Lower leg skin (tissue), 4 donors: Measurements from ENCODE around the gene MAP4. TPM values are rescaled to one million over a fixed set of nuclear protein-coding genes. Genes with fewer than 3 reads are reported as not detected.
A peak's percentile ranks its signal among the peaks of the same experiment; 100 is the strongest.
"Not testable (repeated sequence)": the region's sequence is repeated elsewhere in the genome, so short reads cannot be mapped to it uniquely, and the experiment has no call there.

Experiments used
- DNase-seq, 2 donors: peaks; one replicate each; pipeline ENCODE4 v3.0.0-alpha.2; 2019; ENCODE audit warnings: low spot score in 2 of 2
- H3K4me3 ChIP-seq: fragments of 200-600 bp; sonication (generic); 2 replicates; pipeline ENCODE4 v1.5.1; 2017; ENCODE audit warnings: mild to moderate bottlenecking, low read depth; ENCODE audit not compliant: poor library complexity, severe bottlenecking
- POLR2A ChIP-seq, 2 donors: fragments of 450-650 bp; IDR thresholded peaks; one replicate each; pipeline ENCODE4 v1.6.1; 2016 to 2017; ENCODE audit warnings: antibody characterized with exemption in 2 of 2, mild to moderate bottlenecking in 1 of 2, moderate library complexity in 1 of 2
- WGBS, 2 donors: methylation state at CpG; one replicate each; pipeline ENCODE4 v1.1.5; 2018; 5-methylcytosine and 5-hydroxymethylcytosine counted together
- intact Hi-C: fragments of 100-400 bp; cut with DNase I; formaldehyde crosslinking; loops from one replicate; pipeline ENCODE4 v1.15.0; 2023; ENCODE audit warnings: low total_unique reads
- total RNA-seq, 4 donors: library from RNA; depleted of rRNA; stranded (reverse); fragments of >200 nt; gene quantifications; one replicate each; pipeline ENCODE4 v1.1.0, GENCODE V29; 2016
- TF ChIP-seq, protein P1 (sequence below), 3 donors: fragments of 450-650 bp; IDR thresholded peaks; one replicate each; pipeline ENCODE4 v1.5.1; 2016; ENCODE audit warnings: antibody characterized with exemption in 3 of 3, mild to moderate bottlenecking in 3 of 3, moderate library complexity in 2 of 3

MAP4 gene
- total RNA-seq, 4 donors from 2014 or later = 102 to 161 (median 126) TPM

DNA sequence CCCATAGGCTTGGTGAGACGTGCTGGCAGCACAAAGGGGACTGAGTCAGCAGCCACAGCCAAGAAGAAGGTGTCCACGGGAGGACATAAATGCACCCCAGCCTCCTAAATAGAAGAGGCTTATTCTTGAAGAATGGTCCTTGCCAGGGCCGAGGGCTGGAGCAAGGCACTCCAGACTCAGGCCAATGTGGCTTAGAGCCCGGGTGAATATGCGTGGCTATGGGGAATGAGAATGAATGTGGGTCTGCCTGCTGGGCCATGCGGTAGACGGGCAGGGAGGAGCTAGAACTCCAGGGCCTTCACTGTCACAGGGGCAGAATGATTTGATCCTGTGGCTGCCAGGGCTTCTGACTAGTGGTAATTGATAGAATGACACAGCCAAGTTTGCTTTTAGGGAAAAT is 179.2 kb downstream of the MAP4 start:
- TF ChIP-seq, protein P1, sequence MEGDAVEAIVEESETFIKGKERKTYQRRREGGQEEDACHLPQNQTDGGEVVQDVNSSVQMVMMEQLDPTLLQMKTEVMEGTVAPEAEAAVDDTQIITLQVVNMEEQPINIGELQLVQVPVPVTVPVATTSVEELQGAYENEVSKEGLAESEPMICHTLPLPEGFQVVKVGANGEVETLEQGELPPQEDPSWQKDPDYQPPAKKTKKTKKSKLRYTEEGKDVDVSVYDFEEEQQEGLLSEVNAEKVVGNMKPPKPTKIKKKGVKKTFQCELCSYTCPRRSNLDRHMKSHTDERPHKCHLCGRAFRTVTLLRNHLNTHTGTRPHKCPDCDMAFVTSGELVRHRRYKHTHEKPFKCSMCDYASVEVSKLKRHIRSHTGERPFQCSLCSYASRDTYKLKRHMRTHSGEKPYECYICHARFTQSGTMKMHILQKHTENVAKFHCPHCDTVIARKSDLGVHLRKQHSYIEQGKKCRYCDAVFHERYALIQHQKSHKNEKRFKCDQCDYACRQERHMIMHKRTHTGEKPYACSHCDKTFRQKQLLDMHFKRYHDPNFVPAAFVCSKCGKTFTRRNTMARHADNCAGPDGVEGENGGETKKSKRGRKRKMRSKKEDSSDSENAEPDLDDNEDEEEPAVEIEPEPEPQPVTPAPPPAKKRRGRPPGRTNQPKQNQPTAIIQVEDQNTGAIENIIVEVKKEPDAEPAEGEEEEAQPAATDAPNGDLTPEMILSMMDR (IDR thresholded peaks at IDR 0.05) = no peak
- TF ChIP-seq POLR2A (IDR thresholded peaks at IDR 0.05) = no peak
- intact Hi-C loops = no loop called here
- H3K4me3 ChIP-seq = no peak overlapping the region
- WGBS, 2 donors = 66 to 84% methylated on average over 7 of the region's 7 CpGs
- no peak for DNase-seq

DNA sequence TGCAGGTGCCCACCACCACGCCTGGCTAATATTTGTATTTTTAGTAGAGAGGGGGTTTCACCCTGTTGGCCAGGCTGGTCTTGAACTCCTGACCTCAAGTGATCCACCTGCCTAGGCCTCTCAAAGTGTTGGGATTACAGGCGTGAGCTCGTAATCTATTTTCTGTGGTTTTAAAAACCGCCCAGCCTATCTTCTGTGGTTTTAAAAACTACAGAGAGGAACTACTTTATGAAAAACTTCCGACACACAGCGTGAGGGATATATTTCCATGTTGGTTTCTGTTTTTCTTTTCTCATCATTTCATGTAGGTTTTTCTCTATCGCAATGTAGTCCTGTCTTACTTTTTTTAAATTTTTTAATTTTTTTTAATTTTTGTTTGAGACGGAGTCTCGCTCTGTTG is 186.7 kb downstream of the MAP4 start:
- intact Hi-C loops = loop anchor here (5.0 kb wide), 1 partner anchor 163 kb away; no protein-coding TSS in a partner anchor
- not testable (repeated sequence) for H3K4me3 ChIP-seq, DNase-seq
- 90 to 97% methylated on average over 9 of the region's 9 CpGs for WGBS, 2 donors

DNA sequence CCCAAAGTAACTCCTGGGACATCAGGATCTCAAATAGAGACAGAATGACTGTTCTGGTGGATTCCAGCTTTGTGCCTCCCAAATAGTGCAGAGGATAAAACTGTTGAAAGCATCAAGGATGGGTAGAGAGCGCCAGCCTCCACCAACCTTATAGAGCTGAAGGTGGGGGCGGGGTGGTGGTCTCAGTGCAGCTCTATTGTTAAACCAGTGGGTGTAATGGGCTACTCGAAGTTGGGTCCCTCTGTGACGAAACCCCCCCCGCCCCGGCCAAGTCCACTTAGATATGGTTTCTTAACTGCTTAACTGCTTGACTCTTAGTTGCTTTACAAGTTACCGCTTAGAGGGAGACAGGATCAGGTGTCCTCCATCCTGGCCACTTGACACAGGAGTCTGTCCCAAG is 190.6 kb downstream of the MAP4 start:
- DNase-seq = peak in 1 of 2 donors; percentile 85
- intact Hi-C loops = loop anchor here (5.0 kb wide), 1 partner anchor 167 kb away; no protein-coding TSS in a partner anchor
- 30 to 33% methylated on average over 7 of the region's 7 CpGs for WGBS, 2 donors
- peak overlapping the region; percentile 95 for H3K4me3 ChIP-seq
- TF ChIP-seq, protein P1 (IDR thresholded peaks at IDR 0.05) = no peak
- no peak for TF ChIP-seq POLR2A (IDR thresholded peaks at IDR 0.05)

DNA sequence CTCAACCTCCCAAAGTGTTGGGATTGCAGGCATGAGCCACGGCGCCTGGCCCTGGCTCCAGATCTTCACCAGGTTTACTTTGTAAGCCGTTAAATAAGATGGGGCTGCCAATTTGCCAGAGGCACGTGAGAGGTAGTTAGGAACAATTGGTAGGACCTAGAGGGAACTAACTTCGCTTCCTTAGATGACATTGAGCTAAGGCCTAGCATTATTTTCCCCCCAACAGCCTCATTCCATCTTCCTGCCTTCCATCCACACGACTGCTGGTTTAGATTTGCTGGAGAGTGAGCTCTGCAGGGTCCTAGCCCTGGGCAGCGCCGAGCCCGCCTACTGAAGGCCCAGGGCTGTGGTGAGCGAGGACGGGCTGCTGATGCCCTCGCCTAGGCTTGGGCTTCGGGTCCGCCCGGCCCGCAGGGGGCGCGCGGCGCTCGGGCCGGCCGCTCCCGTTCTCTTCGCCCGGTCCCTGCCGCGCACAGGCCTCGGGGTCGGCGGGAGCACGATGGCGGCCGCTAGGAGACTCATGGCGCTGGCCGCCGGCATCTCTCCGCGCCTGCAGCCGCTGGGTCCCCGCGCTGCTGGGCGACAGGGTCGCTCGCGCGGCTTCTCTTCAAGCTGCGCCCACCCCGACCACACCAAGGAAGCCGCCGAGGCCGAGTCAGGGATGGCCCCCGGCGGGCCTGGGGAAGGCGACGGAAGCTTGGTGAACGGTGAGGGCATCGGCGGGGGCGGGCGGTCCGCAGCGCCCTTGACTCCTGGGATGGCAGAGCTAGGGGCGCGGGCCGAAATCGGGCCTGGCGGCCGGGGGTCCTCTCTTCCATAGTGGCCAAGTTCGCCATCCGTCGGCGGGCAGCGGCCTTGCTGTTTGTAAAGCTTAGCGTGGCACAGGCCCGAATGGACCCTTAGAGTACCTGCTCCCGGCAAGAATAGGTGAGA is 191.4 kb downstream of the MAP4 start:
- peak overlapping the region; percentile 95 for H3K4me3 ChIP-seq
- intact Hi-C loops = loop anchor here (5.0 kb wide), 1 partner anchor 167 kb away; no protein-coding TSS in a partner anchor
- no peak for TF ChIP-seq POLR2A (IDR thresholded peaks at IDR 0.05)
- TF ChIP-seq, protein P1 (IDR thresholded peaks at IDR 0.05) = peak in 1 of 3 donors; percentile 8
- WGBS, 2 donors = 4 to 15% methylated on average over 13 to 52 of the region's 77 CpGs
- DNase-seq = peak; percentile 42 to 93

DNA sequence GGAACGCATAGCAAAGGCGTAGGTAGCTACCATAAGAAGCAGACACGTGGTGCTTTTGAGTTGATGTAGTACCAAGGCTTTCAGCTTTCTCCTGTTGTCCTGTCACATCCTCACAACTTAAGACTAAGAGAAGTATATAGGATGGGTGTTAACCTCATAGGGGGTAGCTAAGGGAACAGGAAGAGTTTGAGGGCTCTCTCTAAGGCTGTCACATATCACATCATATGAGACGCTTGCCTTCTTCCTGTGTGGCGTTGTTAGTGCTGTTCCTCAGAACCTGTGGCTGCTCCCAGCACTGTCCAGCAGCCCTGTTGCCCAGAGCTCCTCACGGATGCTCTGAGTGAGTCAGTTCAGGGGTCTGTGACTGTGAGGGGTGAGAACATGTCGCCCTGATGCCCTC is 198.6 kb downstream of the MAP4 start:
- no peak for DNase-seq
- 97% methylated on average over 7 of the region's 7 CpGs for WGBS, 2 donors
- TF ChIP-seq, protein P1 (IDR thresholded peaks at IDR 0.05) = no peak
- no peak for TF ChIP-seq POLR2A (IDR thresholded peaks at IDR 0.05)
- H3K4me3 ChIP-seq = no peak overlapping the region
- intact Hi-C loops = no loop called here

DNA sequence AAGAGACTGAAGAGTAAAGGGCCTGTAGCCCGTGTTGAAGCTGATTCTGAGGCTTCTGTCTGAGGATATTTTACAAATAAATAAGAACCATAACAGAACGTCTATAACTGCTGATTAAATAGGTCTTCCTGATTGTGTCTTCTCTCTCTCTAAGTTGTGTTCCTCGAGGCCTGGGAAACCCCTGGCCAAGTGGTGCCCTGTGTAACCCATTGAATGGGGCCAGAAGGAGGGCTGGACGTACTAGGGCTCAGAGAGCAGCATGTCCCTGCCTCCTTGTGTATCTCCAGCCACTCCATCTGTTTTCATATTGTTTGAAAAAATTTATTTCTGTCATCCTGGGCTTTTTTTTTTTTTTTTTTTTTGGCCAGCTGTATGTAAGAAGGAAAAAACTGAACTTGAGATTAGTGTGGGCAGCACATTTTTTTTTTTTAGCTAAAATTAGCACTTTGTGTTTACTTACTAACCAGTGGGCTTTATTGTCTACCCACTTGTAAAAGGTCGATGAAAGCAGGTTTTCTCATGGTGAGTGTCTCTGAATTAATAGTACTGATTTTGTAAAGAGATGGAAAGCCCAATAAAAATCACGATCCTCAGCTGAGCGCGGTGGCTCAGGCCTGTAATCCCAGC is 202.6 kb downstream of the MAP4 start:
- 84% methylated on average over 8 of the region's 8 CpGs for WGBS, 2 donors
- intact Hi-C loops = no loop called here
- DNase-seq = no peak
- H3K4me3 ChIP-seq = no peak overlapping the region
- TF ChIP-seq, protein P1 (IDR thresholded peaks at IDR 0.05) = no peak
- no peak for TF ChIP-seq POLR2A (IDR thresholded peaks at IDR 0.05)
